Erythroblast (primary cell): ENCODE measurements around the gene MCM7.

Experiments used
- GATA1 ChIP-seq: IDR thresholded peaks from 2 replicates; pipeline ENCODE4 v1.6.1; 2011; ENCODE audit warnings: low read depth, mild to moderate bottlenecking, control low read depth, low read length, moderate library complexity
- POLR2A ChIP-seq: IDR thresholded peaks from 2 replicates; pipeline ENCODE4 v1.6.1; 2011; ENCODE audit warnings: mild to moderate bottlenecking, low read length

DNA sequence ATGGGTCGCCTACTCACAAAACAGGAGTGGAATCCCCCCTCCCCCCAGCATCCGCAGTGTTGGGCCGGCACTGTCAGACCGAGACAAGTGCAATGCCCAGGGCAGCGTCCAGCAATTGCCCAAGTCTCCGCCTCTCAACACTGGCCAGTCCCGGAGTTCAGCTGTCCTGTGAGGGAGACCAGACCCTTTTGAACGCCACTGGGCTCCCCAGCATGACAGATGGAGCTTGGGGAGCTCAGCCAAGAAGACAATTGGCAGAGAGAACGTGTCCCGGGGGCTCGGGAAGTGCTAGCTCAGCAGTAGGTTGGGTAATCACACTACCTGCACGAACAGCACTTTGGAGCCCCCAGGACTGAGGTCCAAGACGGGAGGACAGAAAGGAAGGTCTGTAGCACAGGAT lies 7.7 kb downstream of the MCM7 start:
- no peak for TF ChIP-seq POLR2A
- no peak for TF ChIP-seq GATA1
